Daoy (cell line): ENCODE results near the gene BSDC1. TPM values are rescaled to one million over a fixed set of nuclear protein-coding genes. Genes with fewer than 3 reads are reported as not detected.

Experiments
- total RNA-seq: library from RNA; depleted of rRNA; stranded (reverse); fragments of >200 nt; shearing (Covaris generic); gene quantifications from 2 replicates; pipeline ENCODE4 v1.2.3, GENCODE V29; 2014; rRNA removed

The BSDC1 gene
- total RNA-seq, 1 experiment from 2014 or later = 75.7 TPM

Other genes with a start within 250 kb of the BSDC1 start
- gene TXLNA, start 214.8 kb downstream of the BSDC1 start, total RNA-seq = 63.1 and 66.6 TPM in 2 replicates
- gene CCDC28B, start 193.8 kb downstream of the BSDC1 start, total RNA-seq = 11.2 and 15.7 TPM in 2 replicates
- 3.0 and 3.8 TPM in 2 replicates for gene IQCC, start 188.8 kb downstream of the BSDC1 start, total RNA-seq
- not detected in 2 replicates for gene DCDC2B, start 185.4 kb downstream of the BSDC1 start, total RNA-seq
- 6.4 and 8.7 TPM in 2 replicates for gene TMEM234, start 172.1 kb downstream of the BSDC1 start, total RNA-seq
- 682 and 715 TPM in 2 replicates for gene EIF3I, start 172.0 kb downstream of the BSDC1 start, total RNA-seq
- not detected in 2 replicates for gene FAM167B, start 147.2 kb downstream of the BSDC1 start, total RNA-seq
- 0.06 TPM in 1 of 2 replicates, not detected in the other for gene LCK, start 143.2 kb downstream of the BSDC1 start, total RNA-seq
- 96.9 and 122 TPM in 2 replicates for gene HDAC1, start 102.4 kb downstream of the BSDC1 start, total RNA-seq
- 132 and 151 TPM in 2 replicates for gene MARCKSL1, start 58.2 kb downstream of the BSDC1 start, total RNA-seq
- 0.48 and 2.7 TPM in 2 replicates for gene FAM229A, start 32.0 kb downstream of the BSDC1 start, total RNA-seq
- gene TSSK3, start 31.9 kb downstream of the BSDC1 start, total RNA-seq = 1.9 TPM in 1 of 2 replicates, not detected in the other
- 0.17 and 0.45 TPM in 2 replicates for gene ZBTB8B, start 70.6 kb upstream of the BSDC1 start, total RNA-seq
- gene ZBTB8A, start 145.0 kb upstream of the BSDC1 start, total RNA-seq = 3.2 and 6.2 TPM in 2 replicates